ENCODE results near the gene HM13. TPM values are rescaled to one million over a fixed set of nuclear protein-coding genes. Genes with fewer than 3 reads are reported as not detected.

HM13 gene
- total and polyA plus RNA-seq, 2 of the 13 experiments (the other 11 are each of a cell fraction or from before 2014, with no cell fraction given), result 118 to 243 TPM

- TF ChIP-seq THRA (CRISPR knock-in tag; IDR thresholded peaks at IDR 0.05; ENCODE audit: borderline replicate concordance) (no peak), SRSF4 (IDR thresholded peaks at IDR 0.05; ENCODE audit: low read depth, low read length, poor library complexity, severe bottlenecking) (no peak), ADNP (CRISPR knock-in tag; IDR thresholded peaks at IDR 0.05) (no peak), ZNF510 (CRISPR knock-in tag; IDR thresholded peaks at IDR 0.05; ENCODE audit: low read depth) (no peak), ZBTB26 (CRISPR knock-in tag; IDR thresholded peaks at IDR 0.05; ENCODE audit: borderline replicate concordance) (no peak), MED13 (CRISPR knock-in tag; IDR thresholded peaks at IDR 0.05) (no peak), ZNF615 (CRISPR knock-in tag; IDR thresholded peaks at IDR 0.05; ENCODE audit: borderline replicate concordance) (no peak), ZNF274 (CRISPR knock-in tag; IDR thresholded peaks at IDR 0.05) (no peak), MNT (IDR thresholded peaks at IDR 0.05) (no peak), PBX2 (CRISPR knock-in tag; IDR thresholded peaks at IDR 0.05) (no peak), ARID3A (IDR thresholded peaks at IDR 0.05; ENCODE audit: low read depth, low read length) (no peak), TAF15 (IDR thresholded peaks at IDR 0.05; ENCODE audit: low read depth, low read length, poor library complexity, severe bottlenecking) (no peak), SUZ12 (IDR thresholded peaks at IDR 0.05; ENCODE audit: low read depth, low read length) (no peak), ZNF335 (CRISPR knock-in tag; IDR thresholded peaks at IDR 0.05) (no peak), ZNF576 (CRISPR knock-in tag; IDR thresholded peaks at IDR 0.05) (no peak), RXRA (CRISPR knock-in tag; IDR thresholded peaks at IDR 0.05) (no peak), SALL2 (CRISPR knock-in tag; IDR thresholded peaks at IDR 0.05) (no peak), NR2F1 (CRISPR knock-in tag; IDR thresholded peaks at IDR 0.05) (0 out of 4 replicates have a peak, but pooled peaks of 1 of the 2 experiments have one; percentile 21), FOSL1 (CRISPR knock-in tag; IDR thresholded peaks at IDR 0.05; ENCODE audit: borderline replicate concordance) (no peak), ZNF333 (CRISPR knock-in tag; IDR thresholded peaks at IDR 0.05; ENCODE audit: borderline replicate concordance) (no peak), ZNF598 (CRISPR knock-in tag; IDR thresholded peaks at IDR 0.05; ENCODE audit: borderline replicate concordance) (no peak), ZNF619 (CRISPR knock-in tag; IDR thresholded peaks at IDR 0.05) (no peak), ZNF414 (CRISPR knock-in tag; IDR thresholded peaks at IDR 0.05) (no peak)
Measured at GRCh38 chr20:31517373-31517772, 3.1 kb downstream of the HM13 start (continued).

All from HepG2 (cell line).